Measurements from ENCODE around the gene RAB20.

The RAB20 gene

DNA sequence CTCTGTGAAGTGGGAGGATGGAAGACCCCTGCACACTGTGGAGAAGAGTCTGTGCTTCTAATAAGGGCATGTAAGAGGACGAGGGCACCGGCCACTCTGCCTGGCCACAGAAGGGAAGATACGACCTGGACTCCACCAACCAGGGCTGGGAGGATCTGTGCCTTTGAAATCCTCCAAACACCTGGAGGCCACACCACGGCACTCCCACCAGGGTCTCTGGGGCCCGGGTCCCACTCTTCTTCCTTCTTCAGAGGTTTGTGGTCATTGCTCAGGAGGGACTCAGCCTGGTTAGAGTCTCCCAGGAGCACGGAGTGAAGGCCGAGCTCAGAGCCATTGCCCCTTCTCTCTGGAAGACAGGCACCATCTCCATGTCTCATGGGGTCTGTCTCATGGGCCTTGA, 42.0 kb downstream of the RAB20 start:
- no peak overlapping the region for H3K4me3 ChIP-seq (ENCODE audit: low read length)
- DNase-seq (ENCODE audit: low read depth), result no peak
- TF ChIP-seq, protein P1, sequence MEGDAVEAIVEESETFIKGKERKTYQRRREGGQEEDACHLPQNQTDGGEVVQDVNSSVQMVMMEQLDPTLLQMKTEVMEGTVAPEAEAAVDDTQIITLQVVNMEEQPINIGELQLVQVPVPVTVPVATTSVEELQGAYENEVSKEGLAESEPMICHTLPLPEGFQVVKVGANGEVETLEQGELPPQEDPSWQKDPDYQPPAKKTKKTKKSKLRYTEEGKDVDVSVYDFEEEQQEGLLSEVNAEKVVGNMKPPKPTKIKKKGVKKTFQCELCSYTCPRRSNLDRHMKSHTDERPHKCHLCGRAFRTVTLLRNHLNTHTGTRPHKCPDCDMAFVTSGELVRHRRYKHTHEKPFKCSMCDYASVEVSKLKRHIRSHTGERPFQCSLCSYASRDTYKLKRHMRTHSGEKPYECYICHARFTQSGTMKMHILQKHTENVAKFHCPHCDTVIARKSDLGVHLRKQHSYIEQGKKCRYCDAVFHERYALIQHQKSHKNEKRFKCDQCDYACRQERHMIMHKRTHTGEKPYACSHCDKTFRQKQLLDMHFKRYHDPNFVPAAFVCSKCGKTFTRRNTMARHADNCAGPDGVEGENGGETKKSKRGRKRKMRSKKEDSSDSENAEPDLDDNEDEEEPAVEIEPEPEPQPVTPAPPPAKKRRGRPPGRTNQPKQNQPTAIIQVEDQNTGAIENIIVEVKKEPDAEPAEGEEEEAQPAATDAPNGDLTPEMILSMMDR (conservative IDR thresholded peaks at IDR 0.05; ENCODE audit: low read depth, low read length), result no peak

DNA sequence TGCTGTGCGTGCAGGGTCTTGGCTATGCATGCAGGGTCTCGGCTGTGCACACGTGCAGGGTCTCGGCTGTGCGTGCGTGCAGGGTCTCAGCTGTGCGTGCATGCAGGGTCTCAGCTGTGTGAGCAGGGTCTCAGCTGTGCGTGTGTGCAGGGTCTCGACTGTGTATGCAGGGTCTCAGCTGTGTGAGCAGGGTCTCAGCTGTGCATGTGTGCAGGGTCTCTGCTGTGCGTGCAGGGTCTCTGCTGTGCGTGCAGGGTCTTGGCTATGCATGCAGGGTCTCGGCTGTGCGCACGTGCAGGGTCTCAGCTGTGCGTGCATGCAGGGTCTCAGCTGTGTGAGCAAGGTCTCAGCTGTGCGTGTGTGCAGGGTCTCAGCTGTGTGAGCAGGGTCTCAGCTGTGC, 42.5 kb downstream of the RAB20 start:
- no peak for DNase-seq (ENCODE audit: low read depth)
- TF ChIP-seq, protein P1 (conservative IDR thresholded peaks at IDR 0.05; ENCODE audit: low read depth, low read length), result no peak
- H3K4me3 ChIP-seq (ENCODE audit: low read length), result no peak overlapping the region

DNA sequence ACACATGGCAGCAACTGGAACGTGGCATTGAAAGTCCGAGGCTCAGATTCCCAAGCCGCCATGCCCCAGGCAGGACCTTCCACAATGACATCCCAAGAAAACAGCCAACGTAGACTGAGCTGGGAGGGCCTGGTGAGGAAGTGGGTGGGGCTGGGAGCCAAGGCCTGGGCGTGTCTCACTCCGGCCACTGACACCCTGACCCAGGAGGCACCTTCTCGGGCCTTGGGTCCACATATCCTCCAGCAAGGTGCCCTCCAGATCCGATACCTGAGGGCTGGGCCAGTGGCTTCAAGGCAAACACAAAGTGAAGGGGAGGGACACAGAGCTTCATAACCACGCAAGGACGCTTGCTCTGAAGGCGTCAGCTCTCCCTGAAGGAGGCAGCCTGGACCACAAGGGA, 43.0 kb downstream of the RAB20 start:
- TF ChIP-seq, protein P1 (conservative IDR thresholded peaks at IDR 0.05; ENCODE audit: low read depth, low read length), result no peak
- no peak overlapping the region for H3K4me3 ChIP-seq (ENCODE audit: low read length)
- DNase-seq (ENCODE audit: low read depth), result no peak

DNA sequence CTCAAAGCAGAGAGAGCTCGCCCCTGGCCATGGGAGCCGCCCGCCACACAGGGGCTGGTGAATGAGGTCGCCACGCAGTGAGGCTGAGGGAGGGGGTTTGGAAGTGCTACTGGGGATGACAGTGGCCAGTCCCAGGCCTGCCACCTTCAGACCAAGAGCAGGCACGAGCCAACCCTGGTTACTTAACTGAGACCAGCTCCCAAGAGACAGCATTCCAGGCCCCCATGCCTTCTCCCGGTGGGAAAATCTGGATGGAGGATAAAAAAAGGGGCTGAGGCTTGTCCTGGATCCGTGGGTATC, 43.3 kb downstream of the RAB20 start:
- no peak for DNase-seq (ENCODE audit: low read depth)
- H3K4me3 ChIP-seq (ENCODE audit: low read length), result no peak overlapping the region
- TF ChIP-seq, protein P1 (conservative IDR thresholded peaks at IDR 0.05; ENCODE audit: low read depth, low read length), result no peak

DNA sequence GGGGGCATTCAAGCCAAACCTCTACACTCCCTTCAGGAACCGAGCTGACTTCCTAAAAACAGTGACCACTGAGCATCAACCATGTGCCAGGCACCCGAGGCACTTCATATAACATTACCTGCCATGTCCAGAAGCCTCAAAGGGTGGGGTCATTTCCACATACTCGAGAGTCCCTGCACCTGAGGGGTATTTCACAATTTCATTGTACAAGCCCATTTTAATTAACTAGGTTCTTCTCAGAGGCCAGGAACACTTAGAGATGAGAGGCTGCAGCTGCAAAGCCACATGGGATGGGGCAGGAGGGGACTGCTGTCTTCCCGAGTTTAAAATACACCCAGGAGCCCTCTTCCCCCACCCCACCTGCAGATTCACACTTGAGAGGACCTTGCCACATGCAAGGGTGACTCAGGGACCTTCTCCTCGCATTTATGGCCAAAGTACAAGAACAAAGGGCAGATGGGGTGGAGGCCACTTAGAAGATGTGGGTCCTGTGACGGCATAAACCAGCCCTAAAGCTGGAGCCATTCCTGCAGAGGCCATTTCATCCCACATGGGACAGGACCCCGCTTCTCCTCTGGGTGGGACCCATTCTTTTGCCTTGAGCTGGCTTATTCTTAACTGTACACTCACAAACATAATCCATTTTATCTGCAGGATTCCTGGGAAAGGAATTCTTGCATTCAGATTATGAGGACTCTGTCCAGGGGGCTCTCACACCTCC, 43.9 kb downstream of the RAB20 start:
- H3K4me3 ChIP-seq (ENCODE audit: low read length), result no peak overlapping the region
- TF ChIP-seq, protein P1 (conservative IDR thresholded peaks at IDR 0.05; ENCODE audit: low read depth, low read length), result no peak
- no peak for DNase-seq (ENCODE audit: low read depth)

DNA sequence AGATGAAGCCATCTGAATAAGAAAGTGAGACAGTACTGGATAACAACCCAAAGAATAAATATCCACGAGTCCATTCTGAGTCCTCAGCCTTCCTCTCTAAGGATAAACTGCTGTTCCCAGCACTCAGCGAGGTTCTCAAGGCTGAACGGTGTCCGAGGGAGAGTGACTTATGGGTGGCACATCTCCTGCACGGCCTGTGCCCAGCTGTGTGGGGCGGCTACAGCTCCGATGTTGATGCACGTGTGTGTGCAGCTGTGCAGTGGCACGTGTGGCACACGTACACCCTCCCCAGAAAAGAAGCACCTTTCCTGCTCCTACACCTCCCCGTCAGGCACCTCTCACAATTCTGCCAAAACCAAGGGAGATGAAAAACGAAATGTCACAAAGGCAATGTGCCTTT, 45.0 kb downstream of the RAB20 start:
- TF ChIP-seq, protein P1 (conservative IDR thresholded peaks at IDR 0.05; ENCODE audit: low read depth, low read length), result no peak
- DNase-seq (ENCODE audit: low read depth), result no peak
- no peak overlapping the region for H3K4me3 ChIP-seq (ENCODE audit: low read length)

DNA sequence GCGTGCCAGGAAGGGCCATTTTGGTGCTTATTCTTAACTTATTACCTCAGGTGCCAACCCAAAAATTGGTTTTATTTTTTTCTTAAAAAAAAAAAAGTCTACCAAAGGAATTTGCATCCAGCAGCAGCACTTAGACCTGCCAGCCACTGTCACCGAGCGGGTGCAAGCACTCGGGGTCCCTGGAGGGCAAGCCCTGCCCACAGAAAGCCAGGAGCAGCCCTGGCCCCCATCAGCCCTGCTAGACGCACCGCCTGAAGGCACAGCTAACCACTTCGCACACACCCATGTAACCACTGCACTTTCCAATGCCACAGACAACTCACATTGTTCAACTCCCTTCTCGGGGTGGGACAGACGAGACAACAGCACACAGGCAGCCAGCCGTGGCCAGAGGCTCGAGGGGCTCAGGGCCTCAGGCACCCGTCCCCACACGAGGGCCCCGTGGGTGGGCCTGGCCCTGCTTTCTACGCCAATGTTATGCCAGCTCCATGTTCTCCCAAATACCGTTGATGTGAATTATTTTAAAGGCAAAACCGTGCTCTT, 49.3 kb downstream of the RAB20 start:
- DNase-seq (ENCODE audit: low read depth), result no peak
- TF ChIP-seq, protein P1 (conservative IDR thresholded peaks at IDR 0.05; ENCODE audit: low read depth, low read length), result no peak
- H3K4me3 ChIP-seq (ENCODE audit: low read length), result no peak overlapping the region
